Measurements from ENCODE around the gene MYOM1.
"Not testable (repeated sequence)": the region's sequence is repeated elsewhere in the genome, so short reads cannot be mapped to it uniquely, and the experiment has no call there.

Gene MYOM1

DNA sequence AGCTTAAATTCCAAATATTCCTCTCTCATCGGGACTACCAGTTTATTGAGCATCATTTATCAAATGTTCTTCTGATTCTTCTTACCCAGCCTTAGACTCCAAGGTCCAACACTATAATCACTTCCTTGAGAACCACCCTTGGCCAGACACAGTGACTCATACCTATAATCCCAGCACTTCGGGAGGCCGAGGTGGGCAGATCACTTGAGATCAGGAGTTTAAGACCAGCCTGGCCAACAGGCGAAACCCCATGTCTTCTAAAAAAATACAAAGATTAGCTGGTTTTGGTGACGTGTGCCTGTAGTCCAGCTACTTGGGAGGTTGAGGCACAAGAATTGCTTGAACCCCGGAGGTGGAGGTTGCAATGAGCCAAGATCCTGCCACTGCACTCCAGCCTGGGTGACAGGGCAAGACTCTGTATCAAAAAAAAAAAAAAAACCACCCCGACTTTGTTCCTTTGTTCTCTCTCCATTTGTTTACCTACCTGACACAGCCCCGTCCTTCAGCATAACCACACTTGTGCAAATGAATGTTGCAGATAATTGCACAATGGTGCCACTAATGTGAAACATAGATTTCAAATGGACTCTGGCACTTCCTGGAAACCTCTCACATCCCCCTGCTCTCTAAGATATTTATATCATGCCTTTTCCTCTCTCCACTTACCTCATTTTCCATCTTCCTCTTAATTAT, 167.9 kb downstream of the MYOM1 start:
- peak; percentile 36 for DNase-seq

DNA sequence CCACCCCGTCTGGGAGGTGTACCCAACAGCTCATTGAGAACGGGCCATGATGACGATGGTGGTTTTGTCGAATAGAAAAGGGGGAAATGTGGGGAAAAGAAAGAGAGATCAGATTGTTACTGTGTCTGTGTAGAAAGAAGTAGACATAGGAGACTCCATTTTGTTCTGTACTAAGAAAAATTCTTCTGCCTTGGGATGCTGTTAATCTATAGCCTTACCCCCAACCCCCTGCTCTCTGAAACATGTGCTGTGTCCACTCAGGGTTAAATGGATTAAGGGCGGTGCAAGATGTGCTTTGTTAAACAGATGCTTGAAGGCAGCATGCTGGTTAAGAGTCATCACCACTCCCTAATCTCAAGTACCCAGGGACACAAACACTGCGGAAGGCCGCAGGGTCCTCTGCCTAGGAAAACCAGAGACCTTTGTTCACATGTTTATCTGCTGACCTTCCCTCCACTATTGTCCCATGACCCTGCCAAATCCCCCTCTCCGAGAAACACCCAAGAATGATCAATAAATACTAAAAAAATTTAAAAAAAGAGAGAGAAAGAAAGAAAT, 169.8 kb downstream of the MYOM1 start:
- not testable (repeated sequence) for DNase-seq

DNA sequence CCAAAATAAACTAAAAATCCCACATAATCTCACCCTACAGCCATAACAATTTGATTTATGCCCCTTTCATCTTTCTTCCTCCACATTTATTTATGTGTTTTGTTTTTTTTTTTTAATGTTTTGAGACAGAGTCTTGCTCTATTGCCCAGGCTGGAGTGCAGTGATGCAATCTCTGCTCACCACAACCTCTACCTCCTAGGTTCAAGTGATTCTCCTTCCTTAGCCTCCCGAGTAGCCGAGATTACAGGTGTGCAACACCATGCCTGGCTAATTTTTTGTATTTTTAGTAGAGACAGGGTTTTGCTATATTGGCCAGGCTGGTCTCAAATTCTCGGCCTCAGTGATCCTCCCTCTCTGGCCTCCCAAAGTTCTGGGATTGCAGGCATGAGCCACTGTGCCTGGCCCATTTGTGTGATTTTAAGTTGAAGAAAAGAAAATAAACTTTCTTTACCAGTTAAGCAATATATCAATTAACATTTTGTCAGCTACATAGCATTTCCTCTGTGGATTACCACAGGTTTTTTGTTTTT, 170.9 kb downstream of the MYOM1 start:
- no peak for DNase-seq

DNA sequence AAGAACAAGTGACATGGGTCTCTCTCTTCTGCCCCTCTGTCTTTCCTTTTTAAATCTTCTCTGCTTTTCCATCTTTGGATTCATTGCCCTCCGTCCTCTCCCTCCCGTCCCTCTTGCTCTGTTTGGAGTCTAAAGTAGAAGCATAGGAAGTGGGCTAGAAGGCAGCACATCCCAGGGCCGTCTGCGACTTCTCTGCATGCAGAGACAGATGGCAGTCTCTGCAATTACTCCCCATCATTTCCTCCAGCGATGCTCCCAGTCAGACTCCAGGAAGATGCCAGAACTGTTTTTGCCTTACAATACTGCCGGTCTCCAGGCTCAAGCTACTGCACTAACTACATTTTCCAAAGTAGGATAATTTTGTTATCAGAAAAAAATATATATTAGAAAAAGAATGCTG, 171.6 kb downstream of the MYOM1 start:
- no peak for DNase-seq

DNA sequence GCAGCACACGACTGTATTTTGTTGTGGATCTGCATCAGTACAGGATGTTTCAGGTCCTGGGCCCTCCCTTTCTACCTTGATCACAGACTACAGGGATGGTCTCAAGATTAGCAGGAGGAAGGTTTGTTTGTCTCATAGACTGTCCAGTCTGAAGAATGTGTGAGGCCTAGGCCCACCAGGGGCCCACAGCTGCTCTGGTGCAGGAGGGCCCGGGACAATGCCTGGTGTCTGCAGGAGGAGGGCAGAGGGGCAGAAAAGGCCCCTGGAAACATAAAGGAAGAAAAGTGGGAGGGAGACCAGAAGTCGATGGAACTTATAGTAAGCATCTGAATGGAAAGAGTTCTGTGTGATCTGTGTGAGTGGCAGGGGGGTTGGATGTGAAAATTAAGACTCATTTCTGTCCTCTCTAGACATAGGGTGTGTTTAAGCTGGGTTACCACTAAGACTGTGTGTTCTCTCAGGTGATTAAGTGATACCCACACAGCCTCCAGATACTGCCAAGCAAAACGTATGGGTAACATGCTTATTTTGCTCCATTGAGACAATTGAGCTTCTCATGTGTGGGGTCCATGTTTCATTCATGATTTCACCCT, 173.5 kb downstream of the MYOM1 start:
- no peak for DNase-seq

DNA sequence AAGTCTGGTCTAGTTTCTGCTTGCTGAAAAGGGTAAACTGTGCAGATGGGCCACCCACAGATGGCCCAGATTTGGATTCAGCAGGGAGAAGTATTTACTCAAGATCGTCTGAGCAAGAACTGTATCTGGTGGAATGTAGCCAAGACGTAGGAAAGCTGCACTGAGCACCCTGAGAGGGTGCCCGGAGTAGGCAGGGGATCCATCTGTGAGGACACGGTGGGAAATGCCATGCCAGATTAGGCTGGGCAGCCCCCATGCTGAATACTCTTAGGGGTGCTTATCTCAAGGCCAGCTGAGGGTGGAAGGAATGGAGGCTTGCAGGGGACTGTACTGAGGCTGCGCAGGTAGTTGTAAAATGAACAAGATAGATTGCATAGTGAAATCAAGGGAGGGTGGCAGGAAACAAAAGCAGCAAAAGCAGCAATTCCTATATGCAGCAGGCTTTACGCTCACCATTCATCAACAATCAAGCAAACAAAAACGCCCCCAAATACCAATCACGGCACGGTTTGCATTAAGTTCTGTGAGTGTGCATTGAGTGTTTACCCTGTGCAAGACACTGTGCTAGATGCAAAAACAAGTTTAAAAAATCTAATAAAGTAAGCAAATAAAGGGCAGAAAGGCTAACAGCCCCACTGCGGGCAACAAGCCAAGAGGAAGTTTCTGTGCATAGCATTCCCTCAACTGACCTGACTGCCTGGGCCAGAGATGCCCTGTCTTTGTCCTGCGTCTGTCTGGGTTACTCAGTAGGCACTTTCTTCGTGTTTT, 174.7 kb downstream of the MYOM1 start:
- peak; percentile 24 for DNase-seq

DNA sequence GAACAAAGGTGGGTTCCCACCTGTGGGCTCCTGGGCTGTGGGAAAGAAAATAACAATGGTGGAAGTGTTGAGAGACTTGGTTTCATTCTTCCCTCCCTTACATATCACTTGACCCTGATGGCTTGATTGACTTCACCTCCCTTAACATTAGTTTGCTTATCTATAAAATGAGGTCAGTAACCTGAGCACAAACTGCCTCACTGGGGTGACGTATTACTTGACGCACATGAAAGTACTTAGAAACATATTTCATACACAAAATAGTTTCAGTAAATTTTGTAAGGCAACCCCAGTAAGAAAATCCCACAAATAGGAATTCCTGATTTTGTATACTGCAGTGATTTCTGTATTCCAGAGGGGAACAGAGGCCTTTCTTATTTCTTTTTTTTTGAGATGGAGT, 177.4 kb downstream of the MYOM1 start:
- DNase-seq: no peak

DNA sequence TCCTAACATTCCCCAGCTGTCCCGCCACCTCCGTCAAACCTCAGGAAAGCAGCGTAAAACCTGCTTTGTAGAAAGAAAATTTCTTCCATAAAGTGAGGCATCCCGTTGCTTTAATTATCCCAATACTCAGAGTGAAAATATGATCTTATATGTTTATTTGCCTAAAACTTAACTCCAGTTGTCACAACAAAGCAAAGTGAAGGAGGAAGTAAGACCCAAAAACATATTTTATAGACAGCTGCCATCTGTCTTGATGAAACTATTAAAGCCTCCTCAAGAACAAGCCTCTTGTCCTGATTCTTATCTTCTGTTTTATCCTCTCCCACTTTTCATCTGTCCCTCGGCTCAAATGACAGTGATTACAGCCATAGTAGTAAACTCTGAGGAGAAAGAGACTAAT, 177.9 kb downstream of the MYOM1 start:
- no peak for DNase-seq

DNA sequence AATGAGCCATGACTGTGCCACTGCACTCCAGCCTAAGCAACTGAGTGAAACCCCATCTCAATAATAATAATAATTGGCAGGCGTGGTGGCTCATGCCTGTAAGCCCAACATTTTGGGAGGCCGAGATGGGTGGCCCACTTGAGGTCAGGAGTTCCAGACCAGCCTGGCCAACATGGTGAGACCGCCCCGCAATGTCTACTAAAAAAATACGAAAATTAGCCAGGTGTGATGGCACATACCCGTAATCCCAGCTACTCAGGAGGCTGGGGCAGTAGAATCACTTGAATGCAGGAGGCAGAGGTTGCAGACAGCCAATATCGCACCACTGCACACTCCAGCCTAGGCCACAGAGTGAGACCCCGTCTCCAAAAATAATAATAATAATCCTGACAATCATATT, 178.9 kb downstream of the MYOM1 start:
- DNase-seq: no peak

DNA sequence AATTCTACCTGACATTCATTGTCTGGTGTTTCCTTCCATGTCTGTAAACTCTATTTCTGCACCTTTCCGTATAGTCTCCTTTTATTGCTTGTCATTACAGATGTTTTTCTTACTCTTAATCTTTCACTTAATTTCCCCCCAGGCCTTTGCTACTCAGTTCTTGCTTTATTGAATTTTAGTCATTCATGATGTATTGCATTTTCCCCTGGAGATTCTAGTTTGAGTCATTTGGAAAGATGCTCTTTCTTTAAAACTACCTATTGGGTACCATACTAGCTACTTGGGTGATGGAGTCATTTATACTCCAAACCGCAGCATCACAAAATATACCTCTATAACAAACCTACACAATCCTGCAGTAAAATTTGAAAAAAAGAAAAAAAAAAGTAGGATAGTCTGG, 179.6 kb downstream of the MYOM1 start:
- no peak for DNase-seq

DNA sequence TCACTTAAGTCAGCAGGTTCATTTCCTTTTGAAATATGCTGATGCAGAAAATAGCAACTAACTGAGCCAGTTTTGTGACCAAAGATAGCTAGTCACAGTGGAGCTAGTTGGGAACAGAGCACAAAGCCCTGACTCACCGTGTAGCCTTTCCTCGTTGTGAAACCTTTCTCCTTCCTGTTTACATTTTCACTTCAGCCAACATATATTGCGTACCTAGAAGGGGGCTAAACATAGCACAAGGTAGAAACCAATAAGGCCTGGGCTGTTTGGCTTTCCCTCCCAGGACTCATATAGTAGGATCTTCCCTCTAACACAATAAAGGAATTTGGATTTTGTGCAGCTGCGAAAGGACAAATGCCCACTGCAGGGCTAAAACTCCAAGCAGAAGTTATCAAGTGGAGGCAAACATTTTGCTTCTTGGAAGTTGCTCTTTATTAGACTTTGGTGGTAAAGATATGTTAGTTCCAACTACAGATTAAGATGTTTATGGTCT, 182.3 kb downstream of the MYOM1 start:
- peak; percentile 14 for DNase-seq

DNA sequence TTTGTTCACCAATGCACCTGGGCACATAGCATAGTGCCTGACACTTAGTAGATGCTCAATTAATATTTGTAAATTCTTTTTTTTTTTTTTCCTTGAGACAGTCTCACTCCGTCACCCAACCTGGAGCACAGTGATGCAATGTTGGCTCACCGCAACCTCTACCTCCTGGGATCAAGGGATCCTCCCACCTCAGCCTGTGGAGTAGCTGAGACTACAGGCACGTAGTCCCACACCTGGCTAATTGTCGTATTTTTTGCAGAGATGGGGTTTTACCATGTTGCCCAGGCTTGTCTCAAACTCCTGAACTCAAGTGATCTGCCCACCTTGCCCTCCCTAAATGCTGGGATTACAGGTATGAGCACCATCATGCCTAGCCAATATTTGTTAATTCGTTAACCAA, 183.7 kb downstream of the MYOM1 start:
- no peak for DNase-seq

DNA sequence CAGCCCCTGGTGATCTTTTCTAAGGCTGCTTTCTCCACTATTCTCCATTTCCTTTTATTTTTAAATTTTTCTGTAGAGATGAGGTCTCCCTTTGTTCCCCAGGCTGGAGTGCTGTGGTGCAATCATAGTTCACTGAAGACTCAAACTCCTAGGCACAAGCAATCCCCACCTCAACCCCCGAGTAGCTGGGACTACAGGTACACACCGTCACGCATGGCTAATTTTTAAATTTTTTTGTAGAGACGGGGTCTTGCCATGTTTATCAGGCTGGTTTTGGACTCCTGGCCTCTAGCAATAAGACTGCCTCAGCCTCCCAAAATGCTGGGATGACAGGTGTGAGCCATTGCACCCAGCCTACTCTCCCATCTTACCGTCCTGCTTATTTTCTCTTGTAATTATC, 184.1 kb downstream of the MYOM1 start:
- no peak for DNase-seq

DNA sequence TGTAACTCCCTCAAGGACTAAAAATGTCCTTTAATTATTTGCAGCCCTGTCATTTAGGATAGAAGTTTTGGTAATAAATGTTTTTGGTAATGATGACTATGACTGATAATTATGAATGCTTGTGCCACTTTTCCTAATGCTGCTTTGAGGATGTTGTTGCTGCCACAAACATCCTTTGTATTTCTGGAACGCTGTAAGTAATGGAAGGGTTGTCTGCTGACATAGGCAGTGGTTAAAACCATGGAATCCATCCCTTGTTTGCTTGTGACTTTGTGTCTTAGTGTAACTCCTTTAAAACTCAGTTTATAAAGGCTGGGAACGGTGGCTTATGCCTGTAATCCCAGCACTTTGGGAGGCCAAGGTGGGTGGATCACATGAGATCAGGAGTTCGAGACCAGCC, 187.0 kb downstream of the MYOM1 start:
- no peak for DNase-seq

DNA sequence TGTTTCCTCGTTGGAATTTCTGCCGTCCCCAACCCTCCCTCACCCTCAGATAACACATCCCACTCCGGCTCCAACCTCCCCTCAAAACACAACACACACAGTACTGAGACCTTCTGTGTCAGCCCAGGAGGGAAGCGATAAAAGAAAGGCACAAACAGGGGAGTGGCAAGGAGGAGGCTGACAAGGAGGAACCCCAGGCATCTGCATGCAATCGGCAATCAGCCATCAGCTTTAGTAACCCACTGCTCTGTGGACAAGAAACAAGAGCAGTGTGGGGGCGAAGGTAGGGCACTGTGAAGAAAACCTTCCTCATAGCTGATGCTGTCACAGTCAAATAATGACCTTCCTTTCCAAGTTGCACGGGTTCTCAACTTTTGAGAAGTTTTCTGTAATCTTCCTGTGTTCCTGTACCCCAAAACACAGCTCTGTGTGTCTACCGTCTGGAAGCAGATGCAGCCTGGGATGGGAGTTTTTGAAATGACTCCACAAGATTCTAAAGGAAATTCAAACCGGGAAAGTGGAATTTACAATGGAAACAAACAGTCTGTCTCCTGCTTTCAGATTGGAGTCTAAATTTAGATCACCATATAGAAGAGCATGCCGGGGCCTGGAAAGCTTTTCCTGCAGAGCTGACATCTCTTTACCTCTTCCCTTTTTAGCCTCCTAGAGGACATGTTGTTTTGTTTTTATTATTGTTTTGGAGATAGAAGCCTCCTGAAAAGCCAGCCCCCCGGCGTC, 190.4 kb downstream of the MYOM1 start:
- DNase-seq: no peak

DNA sequence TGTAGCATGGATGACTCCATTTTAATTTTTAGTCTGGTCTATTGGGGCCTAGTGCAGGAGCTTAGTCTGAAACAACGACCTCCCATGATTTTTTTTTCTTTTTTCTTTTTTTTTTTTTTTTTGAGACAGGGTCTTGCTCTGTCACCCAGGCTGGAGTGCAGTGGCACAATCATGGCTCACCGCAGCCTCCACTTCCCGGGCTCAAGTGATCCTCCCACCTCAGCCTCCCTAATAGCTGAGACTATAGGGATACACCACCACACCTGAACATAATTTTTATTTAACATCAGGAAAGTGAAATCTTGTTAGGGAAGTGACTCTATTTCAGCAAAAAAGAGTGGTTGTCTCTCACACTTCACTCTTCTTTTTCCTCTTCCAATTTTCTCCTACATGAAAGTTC, 191.7 kb downstream of the MYOM1 start:
- not testable (repeated sequence) for DNase-seq

DNA sequence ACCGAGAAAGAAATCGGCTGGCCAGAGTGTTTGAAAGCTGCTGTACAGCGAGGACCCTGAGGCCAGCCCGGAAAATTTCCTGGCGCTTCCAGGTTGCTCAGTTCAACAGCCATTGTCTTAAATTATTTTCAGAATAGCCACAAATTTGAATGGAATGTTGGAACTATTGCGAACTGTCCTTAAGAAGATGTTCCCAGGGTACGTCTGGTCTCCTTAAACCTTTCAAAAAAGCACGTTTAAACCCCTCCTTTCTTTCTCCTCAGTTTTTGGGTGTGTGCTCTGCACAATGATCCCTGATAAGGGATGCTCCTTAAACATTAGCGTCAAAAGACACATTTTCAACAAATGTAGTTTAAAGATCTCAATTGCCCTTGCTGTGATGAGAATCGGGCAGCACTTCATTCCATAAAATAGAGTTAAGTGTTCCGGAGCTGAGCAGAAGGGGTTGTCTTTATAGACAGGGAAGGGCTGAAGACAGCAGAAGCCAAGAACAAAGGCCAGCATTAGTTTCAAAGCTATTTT, 192.3 kb downstream of the MYOM1 start:
- DNase-seq: no peak

DNA sequence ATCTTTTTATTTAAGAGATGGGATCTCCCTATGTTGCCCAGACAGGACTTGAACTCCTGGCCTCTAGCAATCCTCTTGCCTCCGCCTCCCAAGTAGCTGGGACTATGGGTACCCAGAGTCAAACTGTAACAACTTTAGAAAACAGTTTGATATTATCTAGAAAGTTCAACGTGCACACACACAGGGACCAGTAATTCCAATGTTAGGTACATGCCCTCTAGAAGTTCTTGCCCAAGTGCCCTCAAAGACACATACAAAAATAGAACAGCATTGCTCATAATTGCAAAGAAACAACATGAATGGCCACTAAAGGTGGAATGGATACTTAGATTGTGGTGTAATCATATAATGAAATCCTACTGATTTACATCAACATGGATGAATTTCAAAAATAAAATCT, 194.2 kb downstream of the MYOM1 start:
- DNase-seq: no peak

DNA sequence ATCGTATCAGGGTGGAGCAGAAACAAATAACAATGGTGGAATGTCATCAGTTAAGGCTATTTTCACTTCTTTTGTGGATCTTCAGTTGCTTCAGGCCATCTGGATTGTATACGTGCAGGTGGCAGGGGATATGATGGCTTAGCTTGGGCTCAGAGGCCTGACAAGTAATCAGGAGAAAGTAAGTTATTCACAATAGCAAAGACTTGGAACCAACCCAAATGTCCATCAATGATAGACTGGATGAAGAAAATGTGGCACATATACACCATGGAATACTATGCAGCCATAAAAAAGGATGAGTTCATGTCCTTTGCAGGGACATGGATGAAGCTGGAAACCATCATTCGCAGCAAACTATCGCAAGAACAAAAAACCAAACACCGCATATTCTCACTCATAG, 196.2 kb downstream of the MYOM1 start:
- not testable (repeated sequence) for DNase-seq

All from NCI-H748 treated with DMSO at 0.1 percent for 48 hours (cell line).